Measurements from ENCODE around the gene DDB1. TPM values are rescaled to one million over a fixed set of nuclear protein-coding genes. Genes with fewer than 3 reads are reported as not detected.

Gene DDB1
- total and polyA plus RNA-seq, 10 of the 15 experiments (the other 5 are each of a cell fraction or from before 2014, with no cell fraction given): 136 to 272 (median 216) TPM

DNA sequence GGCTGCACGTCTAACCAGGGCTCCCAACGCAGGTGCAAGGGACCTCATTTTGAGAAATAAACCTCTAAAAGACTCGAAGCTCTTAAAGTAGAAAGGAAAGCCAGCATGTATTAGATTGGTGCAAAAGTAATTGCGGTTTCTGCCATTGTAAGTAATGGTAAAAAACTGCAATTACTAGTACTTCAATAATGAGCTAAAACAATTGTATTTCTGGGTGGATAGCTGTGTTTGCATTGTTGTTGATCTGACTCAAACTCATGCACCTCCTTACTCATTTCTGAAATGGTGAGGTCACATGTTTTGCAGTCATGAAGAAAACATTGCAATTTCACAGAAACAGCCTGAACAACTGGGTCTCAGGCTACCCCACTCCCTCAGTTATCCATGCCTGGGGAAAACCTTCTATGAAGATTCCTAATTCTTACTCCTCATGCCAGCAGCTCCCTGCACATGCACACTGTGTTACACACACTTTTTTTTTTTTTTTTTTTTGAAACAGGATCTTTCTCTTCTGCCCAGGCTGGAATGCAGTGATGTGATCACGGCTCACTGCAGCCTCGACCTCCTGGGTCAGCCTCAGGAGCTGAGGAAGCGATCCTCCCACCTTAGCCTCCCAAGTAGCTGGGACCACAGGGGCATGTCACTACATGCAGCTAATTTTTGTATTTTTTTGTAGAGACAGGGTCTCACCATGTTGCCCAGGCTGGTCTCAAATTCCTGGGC lies 62.4 kb downstream of the DDB1 start (continued):
- TF ChIP-seq SKIL (IDR thresholded peaks at IDR 0.05; ENCODE audit: low read depth, poor library complexity, severe bottlenecking) (no peak), SMC3 (IDR thresholded peaks at IDR 0.05; ENCODE audit: borderline replicate concordance, low read length) (no peak), ATF3 (IDR thresholded peaks at IDR 0.05; ENCODE audit: borderline replicate concordance, extremely low read depth, low read depth, low read length) (no peak), DPF2 (IDR thresholded peaks at IDR 0.05) (no peak), ATF7 (IDR thresholded peaks at IDR 0.05; ENCODE audit: low read depth) (0 out of 2 replicates have a peak, but pooled peaks have one; percentile 48), FOXK2 (IDR thresholded peaks at IDR 0.05) (no peak), SUZ12 (IDR thresholded peaks at IDR 0.05; ENCODE audit: unreplicated experiment) (no peak), USF2 (IDR thresholded peaks at IDR 0.05; ENCODE audit: borderline replicate concordance, low read depth, low read length) (no peak), MYB (IDR thresholded peaks at IDR 0.05; ENCODE audit: borderline replicate concordance, low read depth, low read length) (no peak), BMI1 (IDR thresholded peaks at IDR 0.05; ENCODE audit: borderline replicate concordance) (no peak), GABPA (IDR thresholded peaks at IDR 0.05; ENCODE audit: low read depth) (no peak), FOS (IDR thresholded peaks at IDR 0.05; ENCODE audit: borderline replicate concordance, extremely low read depth, insufficient read length) (no peak), WRNIP1 (IDR thresholded peaks at IDR 0.05; ENCODE audit: borderline replicate concordance, low read depth, low read length) (no peak), BCL11A (IDR thresholded peaks at IDR 0.05; ENCODE audit: low read depth, low read length) (no peak), ASH2L (IDR thresholded peaks at IDR 0.05; ENCODE audit: borderline replicate concordance, low read depth) (no peak), RFX5 (IDR thresholded peaks at IDR 0.05; ENCODE audit: low read depth, low read length) (no peak), EP300 (IDR thresholded peaks at IDR 0.05; ENCODE audit: borderline replicate concordance in 1 of 2, control insufficient read depth in 1 of 2, low read depth in 2 of 2, low read length in 2 of 2) (no peak), ATF2 (IDR thresholded peaks at IDR 0.05; ENCODE audit: low read length) (peak; percentile 74), RUNX3 (IDR thresholded peaks at IDR 0.05; ENCODE audit: low read length) (peak; percentile 15; the same call in 1 of the 2 replicates), JUNB (IDR thresholded peaks at IDR 0.05) (peak; percentile 90), IRF4 (IDR thresholded peaks at IDR 0.05; ENCODE audit: low read depth, low read length) (peak; percentile 81; the same call in 1 of the 2 replicates)
- TF ChIP-seq, protein P1, sequence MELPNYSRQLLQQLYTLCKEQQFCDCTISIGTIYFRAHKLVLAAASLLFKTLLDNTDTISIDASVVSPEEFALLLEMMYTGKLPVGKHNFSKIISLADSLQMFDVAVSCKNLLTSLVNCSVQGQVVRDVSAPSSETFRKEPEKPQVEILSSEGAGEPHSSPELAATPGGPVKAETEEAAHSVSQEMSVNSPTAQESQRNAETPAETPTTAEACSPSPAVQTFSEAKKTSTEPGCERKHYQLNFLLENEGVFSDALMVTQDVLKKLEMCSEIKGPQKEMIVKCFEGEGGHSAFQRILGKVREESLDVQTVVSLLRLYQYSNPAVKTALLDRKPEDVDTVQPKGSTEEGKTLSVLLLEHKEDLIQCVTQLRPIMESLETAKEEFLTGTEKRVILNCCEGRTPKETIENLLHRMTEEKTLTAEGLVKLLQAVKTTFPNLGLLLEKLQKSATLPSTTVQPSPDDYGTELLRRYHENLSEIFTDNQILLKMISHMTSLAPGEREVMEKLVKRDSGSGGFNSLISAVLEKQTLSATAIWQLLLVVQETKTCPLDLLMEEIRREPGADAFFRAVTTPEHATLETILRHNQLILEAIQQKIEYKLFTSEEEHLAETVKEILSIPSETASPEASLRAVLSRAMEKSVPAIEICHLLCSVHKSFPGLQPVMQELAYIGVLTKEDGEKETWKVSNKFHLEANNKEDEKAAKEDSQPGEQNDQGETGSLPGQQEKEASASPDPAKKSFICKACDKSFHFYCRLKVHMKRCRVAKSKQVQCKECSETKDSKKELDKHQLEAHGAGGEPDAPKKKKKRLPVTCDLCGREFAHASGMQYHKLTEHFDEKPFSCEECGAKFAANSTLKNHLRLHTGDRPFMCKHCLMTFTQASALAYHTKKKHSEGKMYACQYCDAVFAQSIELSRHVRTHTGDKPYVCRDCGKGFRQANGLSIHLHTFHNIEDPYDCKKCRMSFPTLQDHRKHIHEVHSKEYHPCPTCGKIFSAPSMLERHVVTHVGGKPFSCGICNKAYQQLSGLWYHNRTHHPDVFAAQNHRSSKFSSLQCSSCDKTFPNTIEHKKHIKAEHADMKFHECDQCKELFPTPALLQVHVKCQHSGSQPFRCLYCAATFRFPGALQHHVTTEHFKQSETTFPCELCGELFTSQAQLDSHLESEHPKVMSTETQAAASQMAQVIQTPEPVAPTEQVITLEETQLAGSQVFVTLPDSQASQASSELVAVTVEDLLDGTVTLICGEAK (IDR thresholded peaks at IDR 0.05; ENCODE audit: borderline replicate concordance): peak; percentile 50; the same call in 1 of the 2 replicates

Data from GM12878 (cell line).